8988T (cell line): ENCODE results near the gene PTDSS2.
"Not testable (repeated sequence)": the region's sequence is repeated elsewhere in the genome, so short reads cannot be mapped to it uniquely, and the experiment has no call there.

Experiments
- DNase-seq: peaks from one replicate; pipeline ENCODE4 v3.0.0; 2011

Gene PTDSS2

GRCh38 chr11:433641-434040 is 16.4 kb upstream of the PTDSS2 start:
- no peak for DNase-seq

- no peak for DNase-seq
These were observed 15.6 kb upstream of the PTDSS2 start for GRCh38 chr11:434496-434895.

- DNase-seq, result not testable (repeated sequence)
These were observed 14.9 kb upstream of the PTDSS2 start for GRCh38 chr11:434999-435740.

- no peak for DNase-seq
These were observed 12.7 kb upstream of the PTDSS2 start for GRCh38 chr11:437228-437870.

- DNase-seq, result no peak
These were observed 11.8 kb upstream of the PTDSS2 start for GRCh38 chr11:438101-438844.

- no peak for DNase-seq
These were observed 10.6 kb upstream of the PTDSS2 start for GRCh38 chr11:439315-440064.

GRCh38 chr11:440065-441042 is 9.7 kb upstream of the PTDSS2 start:
- DNase-seq, result no peak

- no peak for DNase-seq
These were observed 9.0 kb upstream of the PTDSS2 start for GRCh38 chr11:441043-441417.

- no peak for DNase-seq
These were observed 8.4 kb upstream of the PTDSS2 start, which contains the start of gene ANO9 for GRCh38 chr11:441418-442274. TSS of gene ANO9 (minus strand) at chr11:442011. CDS start at chr11:441926, 85 bp downstream.

- DNase-seq, result no peak
These were observed 7.4 kb upstream of the PTDSS2 start for GRCh38 chr11:442611-443081.

GRCh38 chr11:443542-444199 is 6.4 kb upstream of the PTDSS2 start:
- no peak for DNase-seq

GRCh38 chr11:444396-445144 is 5.5 kb upstream of the PTDSS2 start:
- no peak for DNase-seq

GRCh38 chr11:445765-446588 is 4.1 kb upstream of the PTDSS2 start:
- no peak for DNase-seq

- DNase-seq, result no peak
These were observed 3.2 kb upstream of the PTDSS2 start for GRCh38 chr11:446891-447290.

- DNase-seq, result peak; percentile 98
These were observed 2.0 kb upstream of the PTDSS2 start for GRCh38 chr11:447923-448731.

GRCh38 chr11:450809-451451 is 851 bp downstream of the PTDSS2 start:
- DNase-seq, result no peak

- DNase-seq, result no peak
These were observed 1.7 kb downstream of the PTDSS2 start for GRCh38 chr11:451738-452137.
